OCI-LY7 (cell line): ENCODE measurements around the gene NOD2. TPM values are rescaled to one million over a fixed set of nuclear protein-coding genes. Genes with fewer than 3 reads are reported as not detected.

ENCODE experiments used
- BruUV-seq: library from RNA; stranded (reverse); fragments of 400-500 nt; replicated peaks from 2 replicates; lab custom pipeline; 2021; lab: Mats Ljungman, UMichigan
- CTCF ChIA-PET: fragments of 300-600 bp; sonication (Branson Sonifier 250); formaldehyde crosslinking; loops from one replicate; lab custom pipeline; 2022; ENCODE audit warnings: antibody characterized with exemption; ENCODE audit not compliant: unreplicated experiment; lab: Charles Lee
- POLR2A ChIA-PET: fragments of 300-600 bp; sonication (Branson Sonifier 250); formaldehyde crosslinking; loops from one replicate; lab custom pipeline; 2022; ENCODE audit warnings: antibody characterized with exemption; lab: Charles Lee
- DNase-seq: peaks from one replicate; pipeline ENCODE4 v3.0.0-alpha.2; 2015; ENCODE audit warnings: low spot score
- H2AFZ ChIP-seq: fragments of 200-600 bp; sonication (generic), shearing (Covaris generic); 2 replicates; pipeline ENCODE4 v1.6.1; 2014; ENCODE audit warnings: mild to moderate bottlenecking, antibody characterized with exemption, low read length, moderate library complexity
- H3K27ac ChIP-seq: fragments of 200-600 bp; sonication (generic); 2 replicates; pipeline ENCODE4 v1.5.1; 2014; ENCODE audit warnings: mixed run types, low read depth, mild to moderate bottlenecking, moderate library complexity, low read length, inconsistent platforms; ENCODE audit not compliant: poor library complexity, severe bottlenecking
- H3K36me3 ChIP-seq: fragments of 200-600 bp; sonication (generic); 2 replicates; pipeline ENCODE4 v1.6.1; 2014; ENCODE audit warnings: mild to moderate bottlenecking, antibody characterized with exemption, low read length, moderate library complexity, mixed read lengths; ENCODE audit not compliant: insufficient read depth
- H3K4me1 ChIP-seq: fragments of 200-600 bp; sonication (generic); 2 replicates; pipeline ENCODE4 v1.5.1; 2014; ENCODE audit warnings: mild to moderate bottlenecking, low read length; ENCODE audit not compliant: insufficient read depth, poor library complexity, severe bottlenecking
- H3K4me2 ChIP-seq: fragments of 200-600 bp; sonication (generic); 2 replicates; pipeline ENCODE4 v1.6.1; 2014; ENCODE audit warnings: mild to moderate bottlenecking, low read length
- H3K4me3 ChIP-seq: fragments of 200-600 bp; sonication (generic); 2 replicates; pipeline ENCODE4 v1.5.1; 2014; ENCODE audit warnings: mild to moderate bottlenecking, low read depth, low read length; ENCODE audit not compliant: poor library complexity, severe bottlenecking
- H3K79me2 ChIP-seq: fragments of 200-600 bp; sonication (generic); 2 replicates; pipeline ENCODE4 v1.6.1; 2016; ENCODE audit warnings: low read depth, mild to moderate bottlenecking, low read length, moderate library complexity, mixed read lengths; ENCODE audit not compliant: insufficient read depth
- H3K9me2 ChIP-seq: fragments of 200-600 bp; sonication (generic); 2 replicates; pipeline ENCODE4 v1.6.1; 2016; ENCODE audit warnings: mild to moderate bottlenecking, low read length, mixed read lengths; ENCODE audit not compliant: insufficient read depth
- H3K9me3 ChIP-seq: fragments of 200-600 bp; sonication (generic); 2 replicates; pipeline ENCODE4 v1.6.1; 2014; ENCODE audit warnings: mild to moderate bottlenecking, mixed run types, low read length, mixed read lengths
- H4K20me1 ChIP-seq: fragments of 200-600 bp; sonication (generic); 2 replicates; pipeline ENCODE4 v1.6.1; 2014; ENCODE audit warnings: mild to moderate bottlenecking, antibody characterized with exemption, low read length, moderate library complexity, mixed read lengths; ENCODE audit not compliant: insufficient read depth
- EZH2phosphoT487 ChIP-seq: fragments of 200-600 bp; sonication (generic); IDR thresholded peaks from 2 replicates; pipeline ENCODE4 v1.6.1; 2018; ENCODE audit warnings: low read depth, borderline replicate concordance, mild to moderate bottlenecking, mixed run types, antibody characterized with exemption, low read length, moderate library complexity, mixed read lengths
- intact Hi-C: fragments of 100-400 bp; cut with micrococcal nuclease; formaldehyde crosslinking; loops from one replicate; pipeline ENCODE4 v1.10.0; 2022; ENCODE audit not compliant: unreplicated experiment
- total RNA-seq, 2 experiments: library from RNA; depleted of rRNA in 1 of 2; stranded (reverse); fragments of >200 nt in 1 of 2; shearing (Covaris generic) in 1 of 2; gene quantifications; 2 replicates each; pipeline ENCODE4 v1.2.3, GENCODE V29; 2014 to 2022
- TF ChIP-seq, protein P1 (sequence below): fragments of 200-600 bp; sonication (generic); conservative IDR thresholded peaks from 2 replicates; pipeline ENCODE4 v1.5.1; 2014; ENCODE audit warnings: mild to moderate bottlenecking, antibody characterized with exemption, low read length, moderate library complexity, mixed read lengths

NOD2 gene
- total RNA-seq, 2 experiments from 2014 or later = not detected

DNA sequence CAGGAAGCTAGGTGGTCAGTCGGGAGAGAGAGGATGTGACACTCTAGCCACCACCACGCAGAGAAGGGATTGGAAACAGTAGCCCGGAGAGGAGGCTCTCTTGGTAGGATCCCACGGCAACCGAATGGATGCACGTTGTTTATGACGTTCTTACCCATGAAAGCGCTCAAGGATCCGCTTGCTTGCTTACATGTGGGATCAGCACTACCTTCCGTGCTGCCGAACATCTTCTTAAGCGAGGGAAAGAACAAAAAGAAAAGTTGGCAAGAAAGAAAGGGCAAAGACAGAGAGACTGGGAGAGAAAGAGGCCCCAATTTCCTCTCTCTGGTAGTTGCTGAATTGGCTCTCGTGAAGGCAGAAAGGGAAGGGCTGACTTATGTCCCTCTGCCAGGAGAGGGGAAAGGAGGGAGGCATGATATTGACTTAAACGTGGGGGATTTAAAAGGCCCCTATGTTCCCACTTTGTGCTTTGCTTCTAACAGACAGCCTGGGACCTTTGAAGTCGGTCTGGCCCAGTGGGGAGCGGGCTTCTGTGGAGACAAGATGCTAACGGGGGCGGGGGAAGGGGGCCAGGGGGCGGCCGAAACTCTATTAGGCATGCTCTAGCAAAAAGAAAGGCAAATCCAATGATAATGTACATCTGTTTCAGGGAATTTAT lies 47.7 kb upstream of the NOD2 start:
- Histone ChIP-seq H3K27ac (no peak overlapping the region), H3K79me2 (no peaks in the 10 kb centered on the region), H3K36me3 (no peaks in the 10 kb centered on the region), H3K4me2 (no peak overlapping the region), H3K9me3 (no peaks in the 10 kb centered on the region), H4K20me1 (no peaks in the 10 kb centered on the region), H3K4me3 (no peak overlapping the region), H2AFZ (no peak overlapping the region), H3K9me2 (no peaks in the 10 kb centered on the region), H3K4me1 (no peaks in the 10 kb centered on the region)
- intact Hi-C loops = no loop called here
- TF ChIP-seq EZH2phosphoT487 = no peak
- TF ChIP-seq, protein P1, sequence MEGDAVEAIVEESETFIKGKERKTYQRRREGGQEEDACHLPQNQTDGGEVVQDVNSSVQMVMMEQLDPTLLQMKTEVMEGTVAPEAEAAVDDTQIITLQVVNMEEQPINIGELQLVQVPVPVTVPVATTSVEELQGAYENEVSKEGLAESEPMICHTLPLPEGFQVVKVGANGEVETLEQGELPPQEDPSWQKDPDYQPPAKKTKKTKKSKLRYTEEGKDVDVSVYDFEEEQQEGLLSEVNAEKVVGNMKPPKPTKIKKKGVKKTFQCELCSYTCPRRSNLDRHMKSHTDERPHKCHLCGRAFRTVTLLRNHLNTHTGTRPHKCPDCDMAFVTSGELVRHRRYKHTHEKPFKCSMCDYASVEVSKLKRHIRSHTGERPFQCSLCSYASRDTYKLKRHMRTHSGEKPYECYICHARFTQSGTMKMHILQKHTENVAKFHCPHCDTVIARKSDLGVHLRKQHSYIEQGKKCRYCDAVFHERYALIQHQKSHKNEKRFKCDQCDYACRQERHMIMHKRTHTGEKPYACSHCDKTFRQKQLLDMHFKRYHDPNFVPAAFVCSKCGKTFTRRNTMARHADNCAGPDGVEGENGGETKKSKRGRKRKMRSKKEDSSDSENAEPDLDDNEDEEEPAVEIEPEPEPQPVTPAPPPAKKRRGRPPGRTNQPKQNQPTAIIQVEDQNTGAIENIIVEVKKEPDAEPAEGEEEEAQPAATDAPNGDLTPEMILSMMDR = no peak
- ChIA-PET POLR2A (interaction anchor here (0.6 kb wide), 1 partner anchor 9 kb away, joined by 4 read pairs; no protein-coding TSS in a partner anchor), CTCF (no interaction called here)
- no peak for DNase-seq
- no TSS peak for BruUV-seq

DNA sequence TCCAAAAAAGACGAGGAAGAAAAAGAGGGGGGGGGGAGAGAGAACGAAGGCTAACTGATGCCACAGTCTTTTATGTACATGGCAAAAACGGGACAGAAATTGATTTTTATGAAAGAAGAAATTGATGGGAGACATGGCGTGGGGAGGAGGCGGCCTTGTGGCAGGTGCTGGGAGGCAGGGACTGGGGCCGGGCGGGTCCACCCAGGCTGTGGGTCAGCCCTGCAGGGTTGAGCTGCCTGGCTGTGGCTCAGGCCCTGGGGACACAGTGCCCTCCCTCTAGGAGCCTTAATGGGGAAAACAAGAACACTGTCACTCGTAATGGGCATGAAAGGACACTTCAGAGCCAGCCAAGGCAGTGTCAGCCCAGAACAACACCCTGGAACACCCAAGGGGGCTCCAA lies 47.1 kb upstream of the NOD2 start:
- CTCF ChIA-PET = no interaction called here
- TF ChIP-seq, protein P1 = no peak
- TF ChIP-seq EZH2phosphoT487 = no peak
- H3K9me3 ChIP-seq = no peaks in the 10 kb centered on the region

DNA sequence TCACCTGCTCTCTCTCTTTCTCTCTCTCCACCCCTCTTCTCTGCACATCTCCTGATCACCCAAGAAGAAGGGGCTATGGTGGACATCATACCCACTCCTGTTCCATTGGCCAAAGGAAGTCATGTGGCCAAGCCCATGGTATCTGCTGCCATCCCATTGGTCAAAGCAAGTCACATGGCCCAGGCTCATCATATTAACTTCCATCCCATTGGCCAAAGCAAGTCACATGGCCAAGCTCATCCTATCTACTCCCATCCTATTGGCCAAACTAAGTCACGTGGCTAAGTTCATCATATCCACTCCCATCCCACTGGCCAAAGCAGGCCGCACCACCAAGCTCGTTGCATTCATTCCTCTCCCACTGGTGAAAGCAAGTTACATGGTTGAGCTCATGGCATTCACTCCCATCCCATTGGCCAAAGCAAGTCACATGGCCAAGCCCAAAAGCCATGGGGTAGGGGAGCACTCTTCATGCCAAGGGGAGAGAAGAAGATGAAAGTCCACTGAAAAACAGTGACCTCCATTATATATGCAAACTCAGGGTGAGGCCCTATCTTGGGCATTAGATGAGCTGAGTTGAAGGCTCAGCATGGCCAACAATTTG lies 41.5 kb upstream of the NOD2 start:
- H3K4me2 ChIP-seq = no peak overlapping the region
- CTCF ChIA-PET = no interaction called here
- H2AFZ ChIP-seq = no peak overlapping the region
- intact Hi-C loops = no loop called here
- DNase-seq = no peak
- POLR2A ChIA-PET = no interaction called here
- no peaks in the 10 kb centered on the region for H3K9me2 ChIP-seq
- no peaks in the 10 kb centered on the region for H3K36me3 ChIP-seq
- no peaks in the 10 kb centered on the region for H4K20me1 ChIP-seq
- H3K4me1 ChIP-seq = no peaks in the 10 kb centered on the region
- H3K9me3 ChIP-seq = no peaks in the 10 kb centered on the region
- H3K4me3 ChIP-seq = no peak overlapping the region
- BruUV-seq = no TSS peak
- TF ChIP-seq EZH2phosphoT487 = no peak
- TF ChIP-seq, protein P1 = no peak
- no peak overlapping the region for H3K27ac ChIP-seq
- no peaks in the 10 kb centered on the region for H3K79me2 ChIP-seq

More for the DNA sequence above, 47.1 kb upstream of the NOD2 start:
- no peaks in the 10 kb centered on the region for H3K4me1 ChIP-seq
- H3K27ac ChIP-seq = no peak overlapping the region
- intact Hi-C loops = no loop called here
- no peaks in the 10 kb centered on the region for H3K36me3 ChIP-seq
- H2AFZ ChIP-seq = no peak overlapping the region
- H3K79me2 ChIP-seq = no peaks in the 10 kb centered on the region
- H3K9me2 ChIP-seq = no peaks in the 10 kb centered on the region
- H4K20me1 ChIP-seq = no peaks in the 10 kb centered on the region
- no peak overlapping the region for H3K4me2 ChIP-seq
- BruUV-seq = no TSS peak
- H3K4me3 ChIP-seq = no peak overlapping the region
- POLR2A ChIA-PET = interaction anchor here (0.6 kb wide), 1 partner anchor 9 kb away, joined by 4 read pairs; no protein-coding TSS in a partner anchor
- DNase-seq = no peak
